ENCODE data around the gene CPNE5.
A peak's percentile ranks its signal among the peaks of the same experiment; 100 is the strongest.
"Not testable (repeated sequence)": the region's sequence is repeated elsewhere in the genome, so short reads cannot be mapped to it uniquely, and the experiment has no call there.

The CPNE5 gene

GRCh38 chr6:36739947-36740817, 99.1 kb downstream of the CPNE5 start:
- no peak for DNase-seq

- no peak for DNase-seq
Observed at GRCh38 chr6:36738108-36738507, 101.1 kb downstream of the CPNE5 start.

GRCh38 chr6:36737043-36737785, 102.0 kb downstream of the CPNE5 start:
- no peak for DNase-seq

- DNase-seq = peak; percentile 87
Observed at GRCh38 chr6:36735110-36736071, 103.9 kb downstream of the CPNE5 start.

- no peak for DNase-seq
Observed at GRCh38 chr6:36734486-36735060, 104.7 kb downstream of the CPNE5 start.

GRCh38 chr6:36733300-36733699, 105.9 kb downstream of the CPNE5 start:
- no peak for DNase-seq

- DNase-seq = no peak
Observed at GRCh38 chr6:36731622-36732310, 107.5 kb downstream of the CPNE5 start.

- DNase-seq = no peak
Observed at GRCh38 chr6:36730424-36731380, 108.5 kb downstream of the CPNE5 start.

GRCh38 chr6:36729161-36729524, 110.1 kb downstream of the CPNE5 start:
- peak; percentile 51 for DNase-seq

GRCh38 chr6:36728289-36729160, 110.7 kb downstream of the CPNE5 start:
- DNase-seq = no peak

GRCh38 chr6:36727505-36728021, 111.7 kb downstream of the CPNE5 start:
- DNase-seq = peak; percentile 42

- DNase-seq = no peak
Observed at GRCh38 chr6:36725581-36725980, 113.7 kb downstream of the CPNE5 start.

- DNase-seq = peak; percentile 50
Observed at GRCh38 chr6:36724514-36725390, 114.5 kb downstream of the CPNE5 start.

GRCh38 chr6:36723992-36724391, 115.3 kb downstream of the CPNE5 start:
- DNase-seq = not testable (repeated sequence)

- no peak for DNase-seq
Observed at GRCh38 chr6:36722879-36723278, 116.4 kb downstream of the CPNE5 start.

GRCh38 chr6:36722365-36722764, 116.9 kb downstream of the CPNE5 start:
- DNase-seq = no peak

- no peak for DNase-seq
Observed at GRCh38 chr6:36721369-36722140, 117.7 kb downstream of the CPNE5 start.
